LNCaP clone FGC (cell line): Measurements from ENCODE around the gene SMTNL2.

Source experiments
- DNase-seq: peaks from one replicate; pipeline ENCODE4 v3.0.0-alpha.2; 2011; ENCODE audit warnings: low read depth
- H3K4me3 ChIP-seq: 2 replicates; pipeline ENCODE4 v1.5.1; 2011; ENCODE audit warnings: mild to moderate bottlenecking, low read depth, low read length, control low read depth
- CTCF ChIP-seq: IDR thresholded peaks from 2 replicates; pipeline ENCODE4 v1.5.1; 2012; ENCODE audit warnings: mild to moderate bottlenecking; ENCODE audit not compliant: control insufficient read depth, insufficient read depth; ENCODE audit errors: extremely low read depth

Gene SMTNL2

GRCh38 chr17:4547118-4547906, 37.0 kb upstream of the SMTNL2 start:
- no peak overlapping the region for H3K4me3 ChIP-seq
- no peak for TF ChIP-seq CTCF
- no peak for DNase-seq

GRCh38 chr17:4548061-4548461, 36.3 kb upstream of the SMTNL2 start:
- no peak overlapping the region for H3K4me3 ChIP-seq

GRCh38 chr17:4548721-4549531, 35.4 kb upstream of the SMTNL2 start:
- TF ChIP-seq CTCF: no peak
- no peak overlapping the region for H3K4me3 ChIP-seq
- DNase-seq: no peak

More at GRCh38 chr17:4548061-4548461, 36.3 kb upstream of the SMTNL2 start:
- no peak for DNase-seq
- TF ChIP-seq CTCF: no peak

GRCh38 chr17:4549781-4550533, 34.4 kb upstream of the SMTNL2 start:
- no peak for DNase-seq
- no peak overlapping the region for H3K4me3 ChIP-seq
- no peak for TF ChIP-seq CTCF

- H3K4me3 ChIP-seq: no peak overlapping the region
- no peak for DNase-seq
- TF ChIP-seq CTCF: no peak
These were observed 33.7 kb upstream of the SMTNL2 start for GRCh38 chr17:4550534-4551039.

GRCh38 chr17:4551141-4551540, 33.2 kb upstream of the SMTNL2 start:
- TF ChIP-seq CTCF: no peak
- DNase-seq: no peak
- H3K4me3 ChIP-seq: no peak overlapping the region
